ENCODE data around the gene GNL1.

Gene GNL1

GRCh38 chr6:30571762-30572082 is 15.4 kb upstream of the GNL1 start:
- DNase-seq (ENCODE audit: extremely low spot score): no peak
- ChIA-PET CTCF (interaction anchor here (1.0 to 2.3 kb wide), 5 partner anchors 18 to 88 kb away, joined by 4 to 12 read pairs (median 6); no protein-coding TSS in a partner anchor), POLR2A (interaction anchor here (0.7 to 1.8 kb wide), 5 partner anchors 15 to 79 kb away, joined by 3 to 19 read pairs (median 7); partner anchors contain the start of gene PRR3)
- TF ChIP-seq CTCF (IDR thresholded peaks at IDR 0.05; ENCODE audit: control extremely low read depth, extremely low read depth, low read depth, missing control alignments): no peak

- CTCF ChIA-PET: interaction anchor here (1.0 to 2.3 kb wide), 7 partner anchors 19 to 89 kb away, joined by 4 to 13 read pairs (median 7); no protein-coding TSS in a partner anchor
- POLR2A ChIA-PET: interaction anchor here (0.7 to 1.8 kb wide), 6 partner anchors 14 to 78 kb away, joined by 3 to 19 read pairs (median 6); partner anchors contain the start of gene PRR3
- peak; percentile 99 for DNase-seq (ENCODE audit: extremely low spot score)
- no peak for TF ChIP-seq CTCF (IDR thresholded peaks at IDR 0.05; ENCODE audit: control extremely low read depth, extremely low read depth, low read depth, missing control alignments)
Measured at GRCh38 chr6:30571075-30571761, 14.9 kb upstream of the GNL1 start, which contains the start of gene ABCF1. Gene ABCF1 (plus strand): TSS chr6:30571442. CDS start chr6:30571488, 46 bp downstream.

GRCh38 chr6:30570740-30571074 is 14.4 kb upstream of the GNL1 start:
- CTCF ChIA-PET: interaction anchor here (1.0 to 2.3 kb wide), 9 partner anchors 15 to 89 kb away, joined by 4 to 13 read pairs (median 6); partner anchors contain the start of gene GNL1
- TF ChIP-seq CTCF (IDR thresholded peaks at IDR 0.05; ENCODE audit: control extremely low read depth, extremely low read depth, low read depth, missing control alignments): no peak
- no peak for DNase-seq (ENCODE audit: extremely low spot score)
- POLR2A ChIA-PET: interaction anchor here (0.7 to 1.8 kb wide), 5 partner anchors 14 to 78 kb away, joined by 3 to 19 read pairs (median 7); partner anchors contain the start of gene PRR3

DNA sequence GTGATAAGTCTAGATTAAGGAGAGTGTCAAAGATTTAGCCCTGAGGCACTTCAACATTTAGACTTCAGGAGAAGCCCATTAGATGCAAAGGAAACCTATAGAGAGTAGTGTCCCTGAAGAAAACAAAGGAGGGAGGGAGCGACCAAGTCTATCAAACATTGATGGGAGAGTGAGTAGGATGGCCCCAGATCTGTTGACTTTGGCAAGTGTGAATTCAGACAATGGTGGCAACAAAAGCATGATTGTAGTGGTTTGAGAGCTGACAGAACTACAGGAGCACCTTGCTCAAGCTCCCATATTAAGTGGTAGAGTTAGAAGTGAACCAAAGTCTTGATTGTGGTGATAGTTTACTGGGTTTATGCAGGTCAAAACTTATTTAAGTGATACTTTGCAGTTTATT is 14.0 kb upstream of the GNL1 start:
- TF ChIP-seq CTCF (IDR thresholded peaks at IDR 0.05; ENCODE audit: control extremely low read depth, extremely low read depth, low read depth, missing control alignments): no peak
- POLR2A ChIA-PET: interaction anchor here (1.2 to 1.8 kb wide), 4 partner anchors 13 to 77 kb away, joined by 3 to 19 read pairs (median 8); partner anchors contain the start of gene PRR3
- CTCF ChIA-PET: interaction anchor here (1.0 to 2.3 kb wide), 8 partner anchors 15 to 88 kb away, joined by 4 to 13 read pairs (median 6); partner anchors contain the start of gene GNL1
- DNase-seq (ENCODE audit: extremely low spot score): no peak

- TF ChIP-seq CTCF (IDR thresholded peaks at IDR 0.05; ENCODE audit: control extremely low read depth, extremely low read depth, low read depth, missing control alignments): no peak
- CTCF ChIA-PET: interaction anchor here (3.9 kb wide), 1 partner anchor 24 kb away, joined by 31 read pairs; no protein-coding TSS in a partner anchor
- DNase-seq (ENCODE audit: extremely low spot score): no peak
- POLR2A ChIA-PET: no interaction called here
Measured at GRCh38 chr6:30568245-30568644, 12.0 kb upstream of the GNL1 start.

GRCh38 chr6:30565772-30566171 is 9.5 kb upstream of the GNL1 start:
- DNase-seq (ENCODE audit: extremely low spot score): no peak
- ChIA-PET POLR2A (no interaction called here), CTCF (interaction anchor here (1.0 to 3.9 kb wide), 8 partner anchors 10 to 112 kb away, joined by 3 to 31 read pairs (median 4); no protein-coding TSS in a partner anchor)
- no peak for TF ChIP-seq CTCF (IDR thresholded peaks at IDR 0.05; ENCODE audit: control extremely low read depth, extremely low read depth, low read depth, missing control alignments)

Data from GM10248 (cell line).